ENCODE results near the gene ZFAND3. TPM values are rescaled to one million over a fixed set of nuclear protein-coding genes. Genes with fewer than 3 reads are reported as not detected.

Gene ZFAND3
- polyA plus RNA-seq, 3 donors = 11.5 to 21.1 (median 11.7) TPM

DNA sequence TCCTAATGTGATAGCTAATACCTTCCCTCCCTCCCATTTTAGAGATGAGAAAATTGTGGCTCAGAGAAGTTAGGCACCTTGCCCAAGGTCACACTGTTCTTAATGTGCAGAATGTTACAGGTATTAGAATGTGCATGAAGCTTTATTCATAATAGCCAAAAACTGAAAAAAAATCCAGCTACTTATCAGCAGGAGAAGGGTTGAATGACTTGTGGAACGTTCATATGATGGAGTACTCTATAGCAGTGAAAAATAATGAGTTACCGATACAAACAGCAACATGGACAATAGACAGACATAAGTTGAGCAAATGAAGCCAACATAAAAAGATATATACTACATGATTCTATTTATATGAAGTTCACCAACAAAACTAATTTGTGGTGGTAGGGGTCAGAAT, 37.7 kb upstream of the ZFAND3 start:
- Mint-ChIP-seq H3K27ac (no peak overlapping the region), H3K36me3 (peaks cover 5 to 6% of the 10 kb centered on the region in 2 donors), H3K4me3 (no peak overlapping the region), H3K4me1 (peaks cover 17% of the 10 kb centered on the region), H3K27me3 (ENCODE audit: low read depth in 3 of 3) (peaks cover 44 to 59% (median 45%) of the 10 kb centered on the region in 3 donors), H3K9me3 (peaks cover 0 to 6% (median 5%) of the 10 kb centered on the region in 7 donors)
- no peak overlapping the region for H3K27ac ChIP-seq (ENCODE audit: low read depth in 1 of 2, low read length in 2 of 2)
- peaks cover 0 to 5% of the 10 kb centered on the region in 2 donors for H3K9me3 ChIP-seq (replicated peaks in 1 of 2; ENCODE audit: control insufficient read depth in 1 of 2, insufficient read depth in 1 of 2, low read length in 2 of 2)
- H3K36me3 ChIP-seq (replicated peaks in 1 of 2; ENCODE audit: control insufficient read depth in 1 of 2, insufficient read depth in 2 of 2, low read length in 2 of 2) = no peaks in the 10 kb centered on the region
- no peaks in the 10 kb centered on the region for H3K79me2 ChIP-seq (ENCODE audit: insufficient read depth, low read length)
- H4K20me1 ChIP-seq (ENCODE audit: insufficient read depth, low read length) = no peaks in the 10 kb centered on the region
- peaks cover 22 to 41% of the 10 kb centered on the region in 2 donors for H3K27me3 ChIP-seq (ENCODE audit: control insufficient read depth in 2 of 2, insufficient read depth in 2 of 2, low read length in 2 of 2)
- no peak overlapping the region for H3K9ac ChIP-seq (ENCODE audit: insufficient read depth, low read length, poor library complexity, severe bottlenecking)
- no peak overlapping the region for H3K4me3 ChIP-seq (replicated peaks in 1 of 3; ENCODE audit: low read depth in 2 of 3, low read length in 3 of 3)
- DNase-seq = no peak
- intact Hi-C loops (cut with micrococcal nuclease) = loop anchor here in 1 of 2 donors (5.0 kb wide), 1 partner anchor 91 kb away; no protein-coding TSS in a partner anchor
- H2AFZ ChIP-seq (ENCODE audit: insufficient read depth, low read depth, low read length, poor library complexity, severe bottlenecking) = no peak overlapping the region
- no peak overlapping the region for H3K4me2 ChIP-seq (replicated peaks; ENCODE audit: extremely low read depth, low read length, poor library complexity, severe bottlenecking)
- no CpG with 5 or more reads among the region's 2 CpGs for WGBS (ENCODE audit: insufficient coverage)
- TF ChIP-seq, protein P1, sequence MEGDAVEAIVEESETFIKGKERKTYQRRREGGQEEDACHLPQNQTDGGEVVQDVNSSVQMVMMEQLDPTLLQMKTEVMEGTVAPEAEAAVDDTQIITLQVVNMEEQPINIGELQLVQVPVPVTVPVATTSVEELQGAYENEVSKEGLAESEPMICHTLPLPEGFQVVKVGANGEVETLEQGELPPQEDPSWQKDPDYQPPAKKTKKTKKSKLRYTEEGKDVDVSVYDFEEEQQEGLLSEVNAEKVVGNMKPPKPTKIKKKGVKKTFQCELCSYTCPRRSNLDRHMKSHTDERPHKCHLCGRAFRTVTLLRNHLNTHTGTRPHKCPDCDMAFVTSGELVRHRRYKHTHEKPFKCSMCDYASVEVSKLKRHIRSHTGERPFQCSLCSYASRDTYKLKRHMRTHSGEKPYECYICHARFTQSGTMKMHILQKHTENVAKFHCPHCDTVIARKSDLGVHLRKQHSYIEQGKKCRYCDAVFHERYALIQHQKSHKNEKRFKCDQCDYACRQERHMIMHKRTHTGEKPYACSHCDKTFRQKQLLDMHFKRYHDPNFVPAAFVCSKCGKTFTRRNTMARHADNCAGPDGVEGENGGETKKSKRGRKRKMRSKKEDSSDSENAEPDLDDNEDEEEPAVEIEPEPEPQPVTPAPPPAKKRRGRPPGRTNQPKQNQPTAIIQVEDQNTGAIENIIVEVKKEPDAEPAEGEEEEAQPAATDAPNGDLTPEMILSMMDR (IDR thresholded peaks at IDR 0.05) = no peak
- peaks cover 10 to 16% of the 10 kb centered on the region in 2 donors for H3K4me1 ChIP-seq (ENCODE audit: control insufficient read depth in 1 of 2, insufficient read depth in 2 of 2, low read length in 2 of 2)

DNA sequence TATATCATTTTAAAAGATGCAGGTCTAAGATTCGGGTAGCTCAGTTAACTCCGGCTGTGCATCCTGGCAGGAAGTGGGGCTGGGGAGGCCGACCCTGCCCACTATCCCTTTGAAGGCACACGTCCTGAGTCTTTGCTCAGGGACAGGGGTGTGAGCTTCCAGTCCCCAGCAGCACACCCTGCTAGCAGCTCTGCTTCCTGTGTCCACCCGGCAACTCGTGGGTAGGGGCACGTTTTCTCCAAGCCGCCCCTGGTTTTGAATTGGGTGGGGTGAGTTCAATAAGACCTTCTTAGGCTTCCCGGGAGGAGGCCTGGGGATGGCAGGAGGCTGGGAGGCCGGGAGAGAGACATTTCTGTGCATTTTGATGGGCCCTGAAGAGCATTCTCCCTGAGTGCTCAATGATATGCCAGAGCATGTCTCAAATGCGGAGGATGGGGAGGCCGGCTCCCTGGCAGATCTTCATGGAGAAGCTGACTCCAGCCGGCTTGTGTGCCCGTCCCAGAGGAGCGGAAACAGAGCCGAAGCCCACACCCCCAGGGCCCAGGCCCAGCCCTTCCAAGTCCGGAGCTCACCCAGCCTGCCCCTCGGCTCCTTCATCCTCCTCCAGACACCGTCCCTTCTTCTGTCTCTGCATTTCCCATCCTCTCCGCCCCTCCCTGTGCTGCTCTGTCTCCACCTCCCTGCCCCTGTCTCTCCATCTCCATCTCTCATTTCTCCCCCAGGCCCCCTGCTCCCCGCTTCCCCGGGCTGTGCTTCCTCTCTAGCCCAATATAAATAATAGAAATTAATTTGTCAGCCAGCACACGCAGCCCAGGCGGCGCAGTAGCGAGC, 36.3 kb upstream of the ZFAND3 start:
- intact Hi-C loops (cut with micrococcal nuclease) = loop anchor here in 1 of 2 donors (5.0 kb wide), 1 partner anchor 89 kb away; no protein-coding TSS in a partner anchor
- peaks cover 10 to 16% of the 10 kb centered on the region in 2 donors for H3K4me1 ChIP-seq (ENCODE audit: control insufficient read depth in 1 of 2, insufficient read depth in 2 of 2, low read length in 2 of 2)
- H3K4me1 Mint-ChIP-seq = peaks cover 17% of the 10 kb centered on the region
- H3K36me3 Mint-ChIP-seq = peaks cover 5 to 6% of the 10 kb centered on the region in 2 donors
- TF ChIP-seq, protein P1 (IDR thresholded peaks at IDR 0.05) = no peak
- H3K27me3 ChIP-seq (ENCODE audit: control insufficient read depth in 2 of 2, insufficient read depth in 2 of 2, low read length in 2 of 2) = peaks cover 22 to 41% of the 10 kb centered on the region in 2 donors
- no peak overlapping the region for H3K27ac Mint-ChIP-seq
- H2AFZ ChIP-seq (ENCODE audit: insufficient read depth, low read depth, low read length, poor library complexity, severe bottlenecking) = peak overlapping the region; percentile 62
- peak overlapping the region in 1 of 3 experiments; percentile 60 for H3K4me3 ChIP-seq (replicated peaks in 1 of 3; ENCODE audit: low read depth in 2 of 3, low read length in 3 of 3)
- H3K36me3 ChIP-seq (replicated peaks in 1 of 2; ENCODE audit: control insufficient read depth in 1 of 2, insufficient read depth in 2 of 2, low read length in 2 of 2) = no peaks in the 10 kb centered on the region
- no peak for DNase-seq
- H3K27me3 Mint-ChIP-seq (ENCODE audit: low read depth in 3 of 3) = peaks cover 45 to 59% (median 47%) of the 10 kb centered on the region in 3 donors
- peak overlapping the region; percentile 64 to 87 for H3K4me3 Mint-ChIP-seq
- H3K9ac ChIP-seq (ENCODE audit: insufficient read depth, low read length, poor library complexity, severe bottlenecking) = no peak overlapping the region
- WGBS (ENCODE audit: insufficient coverage) = 19% methylated on average over 22 of the region's 26 CpGs
- no peak overlapping the region for H3K27ac ChIP-seq (ENCODE audit: low read depth in 1 of 2, low read length in 2 of 2)
- no peaks in the 10 kb centered on the region for H4K20me1 ChIP-seq (ENCODE audit: insufficient read depth, low read length)
- H3K79me2 ChIP-seq (ENCODE audit: insufficient read depth, low read length) = no peaks in the 10 kb centered on the region
- peak overlapping the region; percentile 62 for H3K4me2 ChIP-seq (replicated peaks; ENCODE audit: extremely low read depth, low read length, poor library complexity, severe bottlenecking)
- H3K9me3 Mint-ChIP-seq = peaks cover 0 to 6% (median 5%) of the 10 kb centered on the region in 7 donors
- H3K9me3 ChIP-seq (replicated peaks in 1 of 2; ENCODE audit: control insufficient read depth in 1 of 2, insufficient read depth in 1 of 2, low read length in 2 of 2) = peaks cover 0 to 5% of the 10 kb centered on the region in 2 donors

Data from CD14-positive monocyte (primary cell).